ENCODE data around the gene PPP2R1B. TPM values are rescaled to one million over a fixed set of nuclear protein-coding genes. Genes with fewer than 3 reads are reported as not detected.

Gene PPP2R1B
- total RNA-seq, 1 experiment from 2014 or later: 72.2 TPM

DNA sequence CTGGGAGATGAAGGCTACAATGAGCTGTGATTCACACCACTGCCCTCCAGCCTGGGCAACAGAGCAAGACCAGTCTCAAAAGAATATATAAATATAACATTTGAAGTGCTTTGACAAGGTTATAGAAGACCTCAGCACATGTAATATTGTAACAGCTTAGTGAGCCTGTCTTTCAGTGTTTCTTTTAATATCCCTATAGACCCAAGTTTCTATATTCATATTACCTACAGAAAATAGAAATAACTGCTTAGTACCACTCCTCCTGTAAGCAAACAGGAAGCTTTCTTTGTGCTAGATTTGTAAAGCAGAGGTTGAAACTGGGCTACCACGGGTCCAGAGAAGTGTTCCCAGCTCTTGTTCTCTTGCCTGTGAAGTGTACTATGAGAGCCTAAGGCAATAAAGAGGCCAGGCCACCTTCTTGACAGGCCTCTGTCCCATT is 68.2 kb downstream of the PPP2R1B start:
- H3K9me3 ChIP-seq (ENCODE audit: low read depth, low read length, poor library complexity, severe bottlenecking): no peaks in the 10 kb centered on the region
- ChIA-PET CTCF (no interaction called here), POLR2A (ENCODE audit: low non-redundant PET) (no interaction called here)
- intact Hi-C loops (cut with micrococcal nuclease; ENCODE audit: unreplicated experiment): no loop called here
- no peaks in the 10 kb centered on the region for H3K4me1 ChIP-seq (ENCODE audit: insufficient read depth, low read length, poor library complexity, severe bottlenecking)
- BruUV-seq (replicated peaks): no TSS peak
- H3K36me3 ChIP-seq (ENCODE audit: insufficient read depth, low read length, poor library complexity, severe bottlenecking): no peaks in the 10 kb centered on the region
- TF ChIP-seq, protein P1, sequence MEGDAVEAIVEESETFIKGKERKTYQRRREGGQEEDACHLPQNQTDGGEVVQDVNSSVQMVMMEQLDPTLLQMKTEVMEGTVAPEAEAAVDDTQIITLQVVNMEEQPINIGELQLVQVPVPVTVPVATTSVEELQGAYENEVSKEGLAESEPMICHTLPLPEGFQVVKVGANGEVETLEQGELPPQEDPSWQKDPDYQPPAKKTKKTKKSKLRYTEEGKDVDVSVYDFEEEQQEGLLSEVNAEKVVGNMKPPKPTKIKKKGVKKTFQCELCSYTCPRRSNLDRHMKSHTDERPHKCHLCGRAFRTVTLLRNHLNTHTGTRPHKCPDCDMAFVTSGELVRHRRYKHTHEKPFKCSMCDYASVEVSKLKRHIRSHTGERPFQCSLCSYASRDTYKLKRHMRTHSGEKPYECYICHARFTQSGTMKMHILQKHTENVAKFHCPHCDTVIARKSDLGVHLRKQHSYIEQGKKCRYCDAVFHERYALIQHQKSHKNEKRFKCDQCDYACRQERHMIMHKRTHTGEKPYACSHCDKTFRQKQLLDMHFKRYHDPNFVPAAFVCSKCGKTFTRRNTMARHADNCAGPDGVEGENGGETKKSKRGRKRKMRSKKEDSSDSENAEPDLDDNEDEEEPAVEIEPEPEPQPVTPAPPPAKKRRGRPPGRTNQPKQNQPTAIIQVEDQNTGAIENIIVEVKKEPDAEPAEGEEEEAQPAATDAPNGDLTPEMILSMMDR (conservative IDR thresholded peaks at IDR 0.05; ENCODE audit: low read depth, low read length): no peak
- no peak for TF ChIP-seq EZH2 (IDR thresholded peaks at IDR 0.05; ENCODE audit: borderline replicate concordance, low read depth, low read length, poor library complexity, severe bottlenecking)
- H3K4me3 ChIP-seq (ENCODE audit: low read depth, low read length, poor library complexity, severe bottlenecking): no peak overlapping the region
- no peaks in the 10 kb centered on the region for H3K27me3 ChIP-seq (replicated peaks; ENCODE audit: insufficient read depth, low read depth, low read length, poor library complexity)
- no peak for DNase-seq (ENCODE audit: low spot score)
- H3K27ac ChIP-seq (ENCODE audit: low read depth, low read length, poor library complexity, severe bottlenecking): no peak overlapping the region

GRCh38 chr11:111696556-111696955 is 69.6 kb downstream of the PPP2R1B start:
- intact Hi-C loops (cut with micrococcal nuclease; ENCODE audit: unreplicated experiment): no loop called here
- no peaks in the 10 kb centered on the region for H3K4me1 ChIP-seq (ENCODE audit: insufficient read depth, low read length, poor library complexity, severe bottlenecking)
- CTCF ChIA-PET: no interaction called here
- no peaks in the 10 kb centered on the region for H3K27me3 ChIP-seq (replicated peaks; ENCODE audit: insufficient read depth, low read depth, low read length, poor library complexity)
- H3K27ac ChIP-seq (ENCODE audit: low read depth, low read length, poor library complexity, severe bottlenecking): no peak overlapping the region
- no TSS peak for BruUV-seq (replicated peaks)
- DNase-seq (ENCODE audit: low spot score): no peak
- no peaks in the 10 kb centered on the region for H3K36me3 ChIP-seq (ENCODE audit: insufficient read depth, low read length, poor library complexity, severe bottlenecking)
- POLR2A ChIA-PET (ENCODE audit: low non-redundant PET): no interaction called here
- no peak overlapping the region for H3K4me3 ChIP-seq (ENCODE audit: low read depth, low read length, poor library complexity, severe bottlenecking)
- no peaks in the 10 kb centered on the region for H3K9me3 ChIP-seq (ENCODE audit: low read depth, low read length, poor library complexity, severe bottlenecking)
- TF ChIP-seq, protein P1 (conservative IDR thresholded peaks at IDR 0.05; ENCODE audit: low read depth, low read length): no peak
- TF ChIP-seq EZH2 (IDR thresholded peaks at IDR 0.05; ENCODE audit: borderline replicate concordance, low read depth, low read length, poor library complexity, severe bottlenecking): no peak

GRCh38 chr11:111694851-111695250 is 71.3 kb downstream of the PPP2R1B start:
- BruUV-seq (replicated peaks): no TSS peak
- H3K27me3 ChIP-seq (replicated peaks; ENCODE audit: insufficient read depth, low read depth, low read length, poor library complexity): no peaks in the 10 kb centered on the region
- H3K36me3 ChIP-seq (ENCODE audit: insufficient read depth, low read length, poor library complexity, severe bottlenecking): no peaks in the 10 kb centered on the region
- no peak overlapping the region for H3K4me3 ChIP-seq (ENCODE audit: low read depth, low read length, poor library complexity, severe bottlenecking)
- intact Hi-C loops (cut with micrococcal nuclease; ENCODE audit: unreplicated experiment): no loop called here
- TF ChIP-seq, protein P1 (conservative IDR thresholded peaks at IDR 0.05; ENCODE audit: low read depth, low read length): no peak
- no peak for TF ChIP-seq EZH2 (IDR thresholded peaks at IDR 0.05; ENCODE audit: borderline replicate concordance, low read depth, low read length, poor library complexity, severe bottlenecking)
- H3K4me1 ChIP-seq (ENCODE audit: insufficient read depth, low read length, poor library complexity, severe bottlenecking): no peaks in the 10 kb centered on the region
- POLR2A ChIA-PET (ENCODE audit: low non-redundant PET): interaction anchor here (0.6 to 0.7 kb wide), 2 partner anchors 33 to 167 kb away, joined by 3 to 8 read pairs; no protein-coding TSS in a partner anchor
- no peaks in the 10 kb centered on the region for H3K9me3 ChIP-seq (ENCODE audit: low read depth, low read length, poor library complexity, severe bottlenecking)
- CTCF ChIA-PET: no interaction called here
- DNase-seq (ENCODE audit: low spot score): no peak
- H3K27ac ChIP-seq (ENCODE audit: low read depth, low read length, poor library complexity, severe bottlenecking): no peak overlapping the region

Data from A673 (cell line).